Esophagus muscularis mucosa (tissue), 4 donors: ENCODE data around the gene FBXO28. TPM values are rescaled to one million over a fixed set of nuclear protein-coding genes. Genes with fewer than 3 reads are reported as not detected.

Experiments
- DNase-seq: peaks from one replicate; pipeline ENCODE4 v3.0.0-alpha.2; 2017; ENCODE audit errors: extremely low spot score
- H3K27ac ChIP-seq, 4 donors: fragments of 200-600 bp; sonication (generic); replicated peaks in 1 of 4; 1 replicate in 3 of 4; 2 replicates in 1 of 4; pipeline ENCODE4 v1.5.1; 2016 to 2019; ENCODE audit warnings: mild to moderate bottlenecking in 1 of 4
- H3K27me3 ChIP-seq, 4 donors: fragments of 200-600 bp; sonication (generic); one replicate each; pipeline versions ENCODE4 v1.5.1 to v1.6.0; 2016 to 2019
- H3K36me3 ChIP-seq, 4 donors: fragments of 200-600 bp; sonication (generic); one replicate each; pipeline ENCODE4 v1.5.1; 2016 to 2019
- H3K4me1 ChIP-seq, 4 donors: fragments of 200-600 bp; sonication (generic); one replicate each; pipeline ENCODE4 v1.5.1; 2016 to 2019
- H3K4me3 ChIP-seq, 4 donors: fragments of 200-600 bp; sonication (generic); 1 replicate in 2 of 4; 2 replicates in 2 of 4; pipeline ENCODE4 v1.5.1; 2016 to 2019; ENCODE audit warnings: mild to moderate bottlenecking in 4 of 4, moderate library complexity in 1 of 4
- H3K9me3 ChIP-seq, 4 donors: fragments of 200-600 bp; sonication (generic); 1 replicate in 3 of 4; 2 replicates in 1 of 4; pipeline ENCODE4 v1.5.1; 2016 to 2019
- CTCF ChIP-seq, 3 experiments: fragments of 200-600 bp in 2 of 3; fragments of 450-650 bp in 1 of 3; sonication (generic) in 2 of 3; IDR thresholded peaks; one replicate each; pipeline ENCODE4 v1.5.1; 2017 to 2019; ENCODE audit warnings: antibody characterized with exemption in 3 of 3, mild to moderate bottlenecking in 2 of 3, moderate library complexity in 1 of 3
- EP300 ChIP-seq: sonication (generic); formaldehyde crosslinking; IDR thresholded peaks from one replicate; pipeline ENCODE4 v1.6.1; 2017; ENCODE audit warnings: antibody characterized with exemption
- POLR2A ChIP-seq: fragments of 450-650 bp; IDR thresholded peaks from one replicate; pipeline ENCODE4 v1.6.1; 2017; ENCODE audit warnings: antibody characterized with exemption, moderate library complexity, mild to moderate bottlenecking, low read depth
- POLR2AphosphoS5 ChIP-seq, 2 donors: sonication (generic); formaldehyde crosslinking; IDR thresholded peaks; one replicate each; pipeline ENCODE4 v1.6.1; 2017; ENCODE audit warnings: antibody characterized with exemption in 2 of 2
- WGBS: methylation state at CpG from one replicate; pipeline ENCODE4 v1.1.5; 2018; 5-methylcytosine and 5-hydroxymethylcytosine counted together
- intact Hi-C: fragments of 100-400 bp; cut with DNase I; formaldehyde crosslinking; loops from one replicate; pipeline ENCODE4 v1.15.1; 2023
- total RNA-seq, 4 donors: library from RNA; depleted of rRNA; stranded (reverse); fragments of >200 nt; gene quantifications; one replicate each; pipeline versions ENCODE4 v1.1.0 to v1.2.1, GENCODE V29; 2016

FBXO28 gene, protein sequence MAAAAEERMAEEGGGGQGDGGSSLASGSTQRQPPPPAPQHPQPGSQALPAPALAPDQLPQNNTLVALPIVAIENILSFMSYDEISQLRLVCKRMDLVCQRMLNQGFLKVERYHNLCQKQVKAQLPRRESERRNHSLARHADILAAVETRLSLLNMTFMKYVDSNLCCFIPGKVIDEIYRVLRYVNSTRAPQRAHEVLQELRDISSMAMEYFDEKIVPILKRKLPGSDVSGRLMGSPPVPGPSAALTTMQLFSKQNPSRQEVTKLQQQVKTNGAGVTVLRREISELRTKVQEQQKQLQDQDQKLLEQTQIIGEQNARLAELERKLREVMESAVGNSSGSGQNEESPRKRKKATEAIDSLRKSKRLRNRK
- 10 to 100 TPM; 23.1 to 29.8 (median 26.3) TPM for total RNA-seq

GRCh38 chr1:224113918-224114786 is at the start of gene FBXO28:
Gene FBXO28, plus strand, starts transcription at chr1:224114111. Its CDS starts 19 bp downstream, at chr1:224114130.
- TF ChIP-seq POLR2A, result peak; percentile 73
- TF ChIP-seq EP300, result no peak
- no peak for TF ChIP-seq CTCF (IDR thresholded peaks at IDR 0.05)
- TF ChIP-seq POLR2AphosphoS5 (IDR thresholded peaks at IDR 0.05), result peak; percentile 96
- Histone ChIP-seq H3K4me3 (peak within 1 kb of the TSS; percentile 85 to 98 (median 92)), H3K9me3 (no peaks in the 10 kb centered on the region), H3K27ac (peak within 1 kb of the TSS; percentile 90 to 96 (median 93)), H3K27me3 (peaks cover 0 to 16% (median 0%) of the 10 kb centered on the region in 4 donors), H3K36me3 (no peaks in the 10 kb centered on the region), H3K4me1 (peaks cover 14 to 43% (median 35%) of the 10 kb centered on the region in 4 donors)
- 0% methylated on average over 12 of the region's 60 CpGs for WGBS
- intact Hi-C loops, result loop anchor here (10.0 kb wide), 1 partner anchor 71 kb away; the partner anchor contains the start of gene DEGS1
- DNase-seq, result peak; percentile 97

DNA sequence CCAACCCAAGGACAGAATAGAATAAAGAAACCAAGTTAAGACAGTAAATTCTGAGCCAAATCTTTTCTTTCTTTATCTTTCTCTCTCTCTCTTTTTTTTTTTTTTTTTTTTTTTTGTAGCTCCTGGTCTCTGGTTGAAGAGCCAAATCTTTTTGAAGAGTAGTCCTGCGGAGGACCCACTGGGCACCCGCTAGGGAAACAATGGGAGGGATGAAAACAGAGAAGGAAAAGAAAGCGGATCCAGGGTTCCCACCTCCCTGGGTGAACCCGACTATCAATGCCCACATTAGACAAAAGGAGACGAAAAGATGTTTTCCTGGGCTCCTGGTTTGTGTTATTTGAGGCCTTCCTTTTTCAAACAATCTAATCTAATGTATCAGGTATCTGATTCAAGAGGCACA is 49.8 kb upstream of the FBXO28 start:
- no peak for DNase-seq
- Histone ChIP-seq H3K4me1 (no peaks in the 10 kb centered on the region), H3K36me3 (no peaks in the 10 kb centered on the region), H3K9me3 (peaks cover 0 to 7% (median 3%) of the 10 kb centered on the region in 4 donors), H3K27me3 (peaks cover 0 to 8% (median 0%) of the 10 kb centered on the region in 4 donors), H3K27ac (no peak overlapping the region), H3K4me3 (no peak overlapping the region)
- WGBS, result 66% methylated on average over 5 of the region's 5 CpGs
- intact Hi-C loops, result no loop called here
- no peak for TF ChIP-seq POLR2AphosphoS5 (IDR thresholded peaks at IDR 0.05)
- TF ChIP-seq EP300, result no peak
- no peak for TF ChIP-seq CTCF (IDR thresholded peaks at IDR 0.05)
- no peak for TF ChIP-seq POLR2A

DNA sequence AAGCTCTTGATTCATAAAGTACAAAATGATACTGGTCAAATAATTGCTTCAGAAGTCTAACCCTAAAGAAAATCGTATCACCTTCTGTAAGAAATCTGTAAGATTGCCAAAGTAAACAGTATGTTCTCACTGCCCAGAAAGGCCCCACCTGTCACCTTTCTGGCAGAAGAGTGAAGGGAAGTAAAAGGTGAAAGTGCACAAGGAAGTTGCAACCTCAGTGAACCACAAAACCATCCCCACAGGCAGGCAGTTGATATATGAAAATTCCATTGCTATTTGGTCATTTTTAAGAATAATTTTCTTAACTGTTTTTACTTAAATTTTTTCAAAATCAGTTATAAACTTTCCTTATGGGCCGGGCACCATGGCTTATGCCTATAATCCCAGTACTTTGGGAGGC is 48.5 kb upstream of the FBXO28 start:
- intact Hi-C loops, result no loop called here
- no peak for TF ChIP-seq EP300
- TF ChIP-seq CTCF (IDR thresholded peaks at IDR 0.05), result no peak
- no peak for TF ChIP-seq POLR2A
- TF ChIP-seq POLR2AphosphoS5 (IDR thresholded peaks at IDR 0.05), result no peak
- no peaks in the 10 kb centered on the region for H3K36me3 ChIP-seq

GRCh38 chr1:224067207-224067606 is 46.7 kb upstream of the FBXO28 start:
- no peak overlapping the region for H3K4me3 ChIP-seq
- no peak for DNase-seq
- H3K9me3 ChIP-seq, result peaks cover 0 to 3% (median 0%) of the 10 kb centered on the region in 4 donors
- no peaks in the 10 kb centered on the region for H3K36me3 ChIP-seq
- intact Hi-C loops, result no loop called here
- no peak overlapping the region for H3K27ac ChIP-seq
- no peaks in the 10 kb centered on the region for H3K4me1 ChIP-seq
- H3K27me3 ChIP-seq, result peaks cover 0 to 16% (median 0%) of the 10 kb centered on the region in 4 donors
- TF ChIP-seq CTCF (IDR thresholded peaks at IDR 0.05) (no peak), POLR2AphosphoS5 (IDR thresholded peaks at IDR 0.05) (no peak), POLR2A (no peak), EP300 (no peak)

More for the DNA sequence above, 48.5 kb upstream of the FBXO28 start:
- Histone ChIP-seq H3K4me1 (no peaks in the 10 kb centered on the region), H3K4me3 (no peak overlapping the region), H3K9me3 (no peaks in the 10 kb centered on the region), H3K27me3 (peaks cover 0 to 16% (median 0%) of the 10 kb centered on the region in 4 donors), H3K27ac (no peak overlapping the region)
- DNase-seq, result no peak
- WGBS, result 39% methylated on average over 2 of the region's 2 CpGs
